ENCODE data around the gene XXYLT1.

GRCh38 chr3:195071916-195072820 is 198.8 kb downstream of the XXYLT1 start:
- no peak for TF ChIP-seq POLR2A (IDR thresholded peaks at IDR 0.05)
- no peak for TF ChIP-seq CTCF (IDR thresholded peaks at IDR 0.05 in 8 of 11, conservative IDR thresholded peaks at IDR 0.05 in 3 of 11)
- no peak for TF ChIP-seq POLR2AphosphoS5 (IDR thresholded peaks at IDR 0.05)

Data from spleen (tissue), 7 donors.